ENCODE results near the gene AZGP1. TPM values are rescaled to one million over a fixed set of nuclear protein-coding genes. Genes with fewer than 3 reads are reported as not detected.

Gene AZGP1
- total and polyA plus RNA-seq, 2 of the 13 experiments (the other 11 are each of a cell fraction or from before 2014, with no cell fraction given): 93.8 to 229 TPM

- no peak for TF ChIP-seq ZNF720 (CRISPR knock-in tag; IDR thresholded peaks at IDR 0.05)
- TF ChIP-seq SRF (IDR thresholded peaks at IDR 0.05; ENCODE audit: low read depth, low read length): no peak
- TF ChIP-seq ZSCAN31 (CRISPR knock-in tag; IDR thresholded peaks at IDR 0.05; ENCODE audit: low read depth): peak; percentile 94
- TF ChIP-seq, protein P1, sequence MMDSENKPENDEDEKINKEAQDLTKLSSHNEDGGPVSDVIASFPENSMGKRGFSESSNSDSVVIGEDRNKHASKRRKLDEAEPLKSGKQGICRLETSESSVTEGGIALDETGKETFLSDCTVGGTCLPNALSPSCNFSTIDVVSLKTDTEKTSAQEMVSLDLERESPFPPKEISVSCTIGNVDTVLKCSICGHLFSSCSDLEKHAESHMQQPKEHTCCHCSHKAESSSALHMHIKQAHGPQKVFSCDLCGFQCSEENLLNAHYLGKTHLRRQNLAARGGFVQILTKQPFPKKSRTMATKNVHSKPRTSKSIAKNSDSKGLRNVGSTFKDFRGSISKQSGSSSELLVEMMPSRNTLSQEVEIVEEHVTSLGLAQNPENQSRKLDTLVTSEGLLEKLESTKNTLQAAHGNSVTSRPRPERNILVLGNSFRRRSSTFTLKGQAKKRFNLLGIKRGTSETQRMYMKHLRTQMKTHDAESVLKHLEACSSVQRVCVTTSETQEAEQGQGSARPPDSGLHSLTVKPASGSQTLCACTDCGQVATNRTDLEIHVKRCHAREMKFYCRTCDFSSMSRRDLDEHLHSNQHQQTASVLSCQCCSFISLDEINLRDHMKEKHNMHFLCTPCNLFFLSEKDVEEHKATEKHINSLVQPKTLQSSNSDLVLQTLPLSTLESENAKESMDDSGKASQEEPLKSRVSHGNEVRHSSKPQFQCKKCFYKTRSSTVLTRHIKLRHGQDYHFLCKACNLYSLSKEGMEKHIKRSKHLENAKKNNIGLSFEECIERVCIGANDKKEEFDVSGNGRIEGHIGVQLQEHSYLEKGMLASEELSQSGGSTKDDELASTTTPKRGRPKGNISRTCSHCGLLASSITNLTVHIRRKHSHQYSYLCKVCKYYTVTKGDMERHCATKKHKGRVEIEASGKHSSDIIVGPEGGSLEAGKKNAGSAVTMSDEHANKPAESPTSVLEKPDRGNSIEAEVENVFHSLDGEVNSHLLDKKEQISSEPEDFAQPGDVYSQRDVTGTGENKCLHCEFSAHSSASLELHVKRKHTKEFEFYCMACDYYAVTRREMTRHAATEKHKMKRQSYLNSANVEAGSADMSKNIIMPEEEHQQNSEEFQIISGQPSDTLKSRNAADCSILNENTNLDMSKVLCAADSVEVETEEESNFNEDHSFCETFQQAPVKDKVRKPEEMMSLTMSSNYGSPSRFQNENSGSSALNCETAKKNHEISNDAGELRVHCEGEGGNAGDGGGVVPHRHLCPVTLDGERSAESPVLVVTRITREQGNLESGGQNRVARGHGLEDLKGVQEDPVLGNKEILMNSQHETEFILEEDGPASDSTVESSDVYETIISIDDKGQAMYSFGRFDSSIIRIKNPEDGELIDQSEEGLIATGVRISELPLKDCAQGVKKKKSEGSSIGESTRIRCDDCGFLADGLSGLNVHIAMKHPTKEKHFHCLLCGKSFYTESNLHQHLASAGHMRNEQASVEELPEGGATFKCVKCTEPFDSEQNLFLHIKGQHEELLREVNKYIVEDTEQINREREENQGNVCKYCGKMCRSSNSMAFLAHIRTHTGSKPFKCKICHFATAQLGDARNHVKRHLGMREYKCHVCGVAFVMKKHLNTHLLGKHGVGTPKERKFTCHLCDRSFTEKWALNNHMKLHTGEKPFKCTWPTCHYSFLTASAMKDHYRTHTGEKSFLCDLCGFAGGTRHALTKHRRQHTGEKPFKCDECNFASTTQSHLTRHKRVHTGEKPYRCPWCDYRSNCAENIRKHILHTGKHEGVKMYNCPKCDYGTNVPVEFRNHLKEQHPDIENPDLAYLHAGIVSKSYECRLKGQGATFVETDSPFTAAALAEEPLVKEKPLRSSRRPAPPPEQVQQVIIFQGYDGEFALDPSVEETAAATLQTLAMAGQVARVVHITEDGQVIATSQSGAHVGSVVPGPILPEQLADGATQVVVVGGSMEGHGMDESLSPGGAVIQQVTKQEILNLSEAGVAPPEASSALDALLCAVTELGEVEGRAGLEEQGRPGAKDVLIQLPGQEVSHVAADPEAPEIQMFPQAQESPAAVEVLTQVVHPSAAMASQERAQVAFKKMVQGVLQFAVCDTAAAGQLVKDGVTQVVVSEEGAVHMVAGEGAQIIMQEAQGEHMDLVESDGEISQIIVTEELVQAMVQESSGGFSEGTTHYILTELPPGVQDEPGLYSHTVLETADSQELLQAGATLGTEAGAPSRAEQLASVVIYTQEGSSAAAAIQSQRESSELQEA (CRISPR knock-in tag; IDR thresholded peaks at IDR 0.05; ENCODE audit: not compliant biosample characterization): peak; percentile 54
- peak; percentile 96 for TF ChIP-seq KAT8 (CRISPR knock-in tag; IDR thresholded peaks at IDR 0.05)
- TF ChIP-seq ZNF670 (CRISPR knock-in tag; IDR thresholded peaks at IDR 0.05; ENCODE audit: borderline replicate concordance): peak; percentile 64; the same call in 1 of the 2 replicates
- TF ChIP-seq ZNF777 (CRISPR knock-in tag; IDR thresholded peaks at IDR 0.05): peak; percentile 93
- peak; percentile 92; the same call in 1 of the 2 replicates for TF ChIP-seq ZBTB20 (CRISPR knock-in tag; IDR thresholded peaks at IDR 0.05; ENCODE audit: borderline replicate concordance, low read depth)
- TF ChIP-seq ZBTB49 (CRISPR knock-in tag; IDR thresholded peaks at IDR 0.05; ENCODE audit: borderline replicate concordance): 0 out of 2 replicates have a peak, but pooled peaks have one; percentile 10
- 0 out of 2 replicates have a peak, but pooled peaks have one; percentile 10 for TF ChIP-seq CREB1 (IDR thresholded peaks at IDR 0.05)
- peak; percentile 64 for TF ChIP-seq CREB1 (CRISPR knock-in tag; IDR thresholded peaks at IDR 0.05)
- TF ChIP-seq BRD4 (CRISPR knock-in tag; IDR thresholded peaks at IDR 0.05): 0 out of 2 replicates have a peak, but pooled peaks have one; percentile 20
- TF ChIP-seq SCMH1 (CRISPR knock-in tag; IDR thresholded peaks at IDR 0.05; ENCODE audit: borderline replicate concordance): no peak
- peak; percentile 87 for TF ChIP-seq SKI (IDR thresholded peaks at IDR 0.05; ENCODE audit: partially characterized antibody)
- peak; percentile 78; the same call in 1 of the 2 replicates for TF ChIP-seq ZNF598 (CRISPR knock-in tag; IDR thresholded peaks at IDR 0.05; ENCODE audit: borderline replicate concordance)
- no peak for TF ChIP-seq RARG (CRISPR knock-in tag; IDR thresholded peaks at IDR 0.05; ENCODE audit: low read depth)
- no peak for TF ChIP-seq ZNF672 (CRISPR knock-in tag; IDR thresholded peaks at IDR 0.05)
- 0 out of 2 replicates have a peak, but pooled peaks have one; percentile 37 for TF ChIP-seq ZMYM4 (CRISPR knock-in tag; IDR thresholded peaks at IDR 0.05)
- TF ChIP-seq ZMYM3 (CRISPR knock-in tag; IDR thresholded peaks at IDR 0.05): peak; percentile 79; the same call in 1 of the 2 replicates
- no peak for TF ChIP-seq HHEX (CRISPR knock-in tag; IDR thresholded peaks at IDR 0.05)
Observed at GRCh38 chr7:99997545-99998137, 21.8 kb upstream of the AZGP1 start (continued).

All from HepG2 (cell line).